Kidney (tissue), 14 donors: Measurements from ENCODE around the gene ZBTB7A. TPM values are rescaled to one million over a fixed set of nuclear protein-coding genes. Genes with fewer than 3 reads are reported as not detected.

Experiments
- DNase-seq, 5 donors: peaks; one replicate each; pipeline ENCODE4 v3.0.0-alpha.2; 2013 to 2020
- FAIRE-seq: peaks from 2 replicates; lab custom pipeline; 2012; peaks lifted over from hg19 to GRCh38; lab: Jason Lieb, UNC
- H3K27ac ChIP-seq, 2 donors: one replicate each; pipeline ENCODE4 v1.7.0; 2013; ENCODE audit warnings: low read depth in 2 of 2, low read length in 2 of 2, inconsistent platforms in 1 of 2
- H3K27me3 ChIP-seq: one replicate; pipeline ENCODE4 v1.7.1; 2013; ENCODE audit warnings: low read length, inconsistent platforms; ENCODE audit not compliant: control insufficient read depth, insufficient read depth
- H3K36me3 ChIP-seq, 3 donors: one replicate each; pipeline versions ENCODE4 v1.7.0 to v1.7.1; 2013; ENCODE audit warnings: low read length in 3 of 3, control low read depth in 1 of 3, inconsistent platforms in 1 of 3; ENCODE audit not compliant: insufficient read depth in 3 of 3, control insufficient read depth in 2 of 3
- H3K4me1 ChIP-seq, 3 donors: one replicate each; pipeline versions ENCODE4 v1.7.0 to v1.7.1; 2013; ENCODE audit warnings: low read length in 3 of 3, inconsistent platforms in 1 of 3, low read depth in 1 of 3; ENCODE audit not compliant: control insufficient read depth in 2 of 3, insufficient read depth in 2 of 3
- H3K4me3 ChIP-seq, 3 donors: one replicate each; pipeline versions ENCODE4 v1.7.0 to v1.8.1; 2013; ENCODE audit warnings: low read length in 3 of 3, control low read depth in 1 of 3, inconsistent platforms in 1 of 3
- H3K9ac ChIP-seq, 3 donors: one replicate each; pipeline versions ENCODE4 v1.7.0 to v1.7.1; 2013; ENCODE audit warnings: low read length in 3 of 3, control low read depth in 1 of 3, inconsistent platforms in 1 of 3
- H3K9me3 ChIP-seq, 3 donors: one replicate each; pipeline versions ENCODE4 v1.7.0 to v1.7.1; 2013; ENCODE audit warnings: low read length in 3 of 3, control low read depth in 1 of 3, inconsistent platforms in 1 of 3; ENCODE audit not compliant: control insufficient read depth in 2 of 3, insufficient read depth in 1 of 3
- CTCF ChIP-seq: IDR thresholded peaks from 3 replicates; pipeline ENCODE4 v1.5.1; 2012; ENCODE audit warnings: mild to moderate bottlenecking, moderate library complexity, borderline replicate concordance; ENCODE audit not compliant: insufficient read depth; ENCODE audit errors: extremely low read depth
- intact Hi-C: fragments of 100-400 bp; cut with DNase I; formaldehyde crosslinking; loops from one replicate; pipeline ENCODE4 v1.11.1; 2022
- polyA plus RNA-seq: library from polyadenylated mRNA; stranded (reverse); fragments of 350-450 nt; fragmentation: Illumina TruSeq; extraction: RNeasy Lipid Tissue Mini Kit (QIAGEN cat#74804); gene quantifications from one replicate; pipeline ENCODE4 v1.2.3, GENCODE V29; 2014; ENCODE audit warnings: low read depth, low replicate concordance; ENCODE audit not compliant: insufficient read depth
- total RNA-seq: library from RNA; stranded (reverse); fragmentation: NEBNext Ultra II Directional; extraction: Animal tissue kit (Norgen Biotek cat#: 25700); gene quantifications from one replicate; pipeline ENCODE4 v1.2.1, GENCODE V29; 2021
- donor health status: control.
- donor health status: control.
- donor health status: control.
- donor health status: control.
- donor health status: control.
- donor health status: DM: yes; HTN: yes; CAD: no.
- donor health status: Normal renal cell carcinoma (clear cell type).

Gene ZBTB7A
- total and polyA plus RNA-seq, 2 donors from 2014 or later: 8.9 to 53.2 TPM

- H3K4me3 ChIP-seq: no peak overlapping the region
- peaks cover 0 to 6% (median 4%) of the 10 kb centered on the region in 3 donors for H3K4me1 ChIP-seq
- no peak for FAIRE-seq
- H3K9me3 ChIP-seq: no peaks in the 10 kb centered on the region
- H3K9ac ChIP-seq: no peak overlapping the region
- no peaks in the 10 kb centered on the region for H3K27me3 ChIP-seq
- no peaks in the 10 kb centered on the region for H3K36me3 ChIP-seq
- DNase-seq: no peak
- TF ChIP-seq CTCF: no peak
- intact Hi-C loops: no loop called here
- no peak overlapping the region for H3K27ac ChIP-seq
These were observed 22.3 kb upstream of the ZBTB7A start for GRCh38 chr19:4088975-4089374.

- H3K4me3 ChIP-seq: no peak overlapping the region
- intact Hi-C loops: no loop called here
- H3K27ac ChIP-seq: no peak overlapping the region
- H3K36me3 ChIP-seq: no peaks in the 10 kb centered on the region
- FAIRE-seq (no peak), DNase-seq (no peak)
- H3K9ac ChIP-seq: no peak overlapping the region
- H3K27me3 ChIP-seq: no peaks in the 10 kb centered on the region
- TF ChIP-seq CTCF: no peak
- H3K4me1 ChIP-seq: peaks cover 0 to 7% (median 4%) of the 10 kb centered on the region in 3 donors
- no peaks in the 10 kb centered on the region for H3K9me3 ChIP-seq
These were observed 21.3 kb upstream of the ZBTB7A start for GRCh38 chr19:4087787-4088679.

- H3K9me3 ChIP-seq: no peaks in the 10 kb centered on the region
- H3K4me1 ChIP-seq: peaks cover 0 to 7% (median 4%) of the 10 kb centered on the region in 3 donors
- no peak overlapping the region for H3K27ac ChIP-seq
- no peaks in the 10 kb centered on the region for H3K27me3 ChIP-seq
- no peaks in the 10 kb centered on the region for H3K36me3 ChIP-seq
- no peak overlapping the region for H3K4me3 ChIP-seq
- no peak for TF ChIP-seq CTCF
- intact Hi-C loops: no loop called here
- DNase-seq: peak; percentile 58 to 85 (median 66)
- FAIRE-seq: no peak
- no peak overlapping the region for H3K9ac ChIP-seq
These were observed 19.7 kb upstream of the ZBTB7A start for GRCh38 chr19:4086411-4086867.
